ENCODE results near the gene CNNM3.

GRCh38 chr2:96844405-96844808 is 28.3 kb downstream of the CNNM3 start:
- TF ChIP-seq CTCF (IDR thresholded peaks at IDR 0.05), result no peak
- TF ChIP-seq POLR2A (IDR thresholded peaks at IDR 0.05), result no peak

All from adrenal gland (tissue), 5 donors.